Esophagus mucosa (tissue), 1 donor: ENCODE results near the gene TASOR. TPM values are rescaled to one million over a fixed set of nuclear protein-coding genes. Genes with fewer than 3 reads are reported as not detected.

ENCODE experiments used
- ATAC-seq: fragments of 200-7000 bp; cut with Tn5 transposase; one replicate; pipeline ENCODE4 v1.9.1; 2020
- total RNA-seq: library from RNA; stranded (reverse); gene quantifications from one replicate; pipeline ENCODE4 v1.2.4, GENCODE V29; 2023
- donor health status: DM: yes; HTN: yes; CAD: no.

TASOR gene
- total RNA-seq, 1 donor from 2014 or later: 30.0 TPM

- no peak for ATAC-seq
These were observed 964 bp upstream of the TASOR start for GRCh38 chr3:56684029-56684428.

- ATAC-seq: peak; percentile 80
These were observed 473 bp downstream of the TASOR start for GRCh38 chr3:56682462-56683121.

- no peak for ATAC-seq
These were observed 1.0 kb downstream of the TASOR start for GRCh38 chr3:56681984-56682461.

GRCh38 chr3:56680054-56680580 is 2.9 kb downstream of the TASOR start:
- no peak for ATAC-seq

- ATAC-seq: no peak
These were observed 5.8 kb downstream of the TASOR start for GRCh38 chr3:56677286-56677685.

- ATAC-seq: no peak
These were observed 9.1 kb downstream of the TASOR start for GRCh38 chr3:56673781-56674457.

- ATAC-seq: no peak
These were observed 15.0 kb downstream of the TASOR start for GRCh38 chr3:56667973-56668579.

GRCh38 chr3:56664823-56665222 is 18.2 kb downstream of the TASOR start:
- ATAC-seq: no peak

- ATAC-seq: no peak
These were observed 27.4 kb downstream of the TASOR start for GRCh38 chr3:56655709-56656108.

GRCh38 chr3:56654460-56654859 is 28.6 kb downstream of the TASOR start:
- ATAC-seq: no peak

GRCh38 chr3:56645407-56645806 is 37.7 kb downstream of the TASOR start:
- no peak for ATAC-seq

- no peak for ATAC-seq
These were observed 49.2 kb downstream of the TASOR start for GRCh38 chr3:56633602-56634535.

Other genes starting within 250 kb of the TASOR start
- gene ERC2, start 214.8 kb downstream of the TASOR start, total RNA-seq: 0.48 TPM
- 9.6 TPM for gene CCDC66, start 126.1 kb downstream of the TASOR start, total RNA-seq
- 30.2 TPM for gene ARHGEF3, start 118.7 kb upstream of the TASOR start, total RNA-seq